Measurements from ENCODE around the gene PTDSS2. TPM values are rescaled to one million over a fixed set of nuclear protein-coding genes. Genes with fewer than 3 reads are reported as not detected.

PTDSS2 gene
- total RNA-seq, 1 donor from 2014 or later: 33.9 TPM

DNA sequence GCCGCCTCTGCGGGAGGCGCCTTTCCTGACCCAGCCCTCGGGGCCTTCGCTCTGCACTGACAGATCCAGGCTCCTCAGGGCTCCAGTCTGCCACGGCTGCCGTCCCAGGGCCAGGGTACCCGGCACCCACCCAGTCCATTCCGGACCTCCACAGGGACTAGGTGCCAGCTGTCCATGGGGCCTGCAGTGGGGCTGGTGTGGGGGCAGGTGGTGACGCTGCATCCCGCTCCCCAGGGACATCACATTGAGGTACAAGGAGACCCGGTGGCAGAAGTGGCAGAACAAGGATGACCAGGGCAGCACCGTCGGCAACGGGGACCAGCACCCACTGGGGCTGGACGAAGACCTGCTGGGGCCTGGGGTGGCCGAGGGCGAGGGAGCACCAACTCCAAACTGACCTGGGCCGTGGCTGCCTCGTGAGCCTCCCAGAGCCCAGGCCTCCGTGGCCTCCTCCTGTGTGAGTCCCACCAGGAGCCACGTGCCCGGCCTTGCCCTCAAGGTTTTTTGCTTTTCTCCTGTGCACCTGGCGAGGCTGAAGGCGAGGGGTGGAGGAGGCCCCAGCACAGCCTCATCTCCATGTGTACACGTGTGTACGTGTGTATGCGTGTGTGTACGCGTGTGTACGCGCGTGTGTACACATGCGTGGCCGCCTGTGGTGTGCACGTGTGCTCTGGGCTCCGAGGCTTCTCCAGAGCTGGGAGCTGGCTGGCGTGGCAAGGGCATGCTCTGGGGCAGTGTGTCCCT is 40.3 kb downstream of the PTDSS2 start:
- Mint-ChIP-seq H3K4me1 (ENCODE audit: low read depth) (no peaks in the 10 kb centered on the region), H3K9me3 (no peaks in the 10 kb centered on the region), H3K27me3 (ENCODE audit: insufficient read depth) (no peaks in the 10 kb centered on the region), H3K27ac (no peak overlapping the region), H3K4me3 (no peak overlapping the region), H3K36me3 (ENCODE audit: low read depth) (peaks cover 7% of the 10 kb centered on the region)
- DNase-seq (ENCODE audit: low spot score): no peak
- intact Hi-C loops (cut with micrococcal nuclease): no loop called here

DNA sequence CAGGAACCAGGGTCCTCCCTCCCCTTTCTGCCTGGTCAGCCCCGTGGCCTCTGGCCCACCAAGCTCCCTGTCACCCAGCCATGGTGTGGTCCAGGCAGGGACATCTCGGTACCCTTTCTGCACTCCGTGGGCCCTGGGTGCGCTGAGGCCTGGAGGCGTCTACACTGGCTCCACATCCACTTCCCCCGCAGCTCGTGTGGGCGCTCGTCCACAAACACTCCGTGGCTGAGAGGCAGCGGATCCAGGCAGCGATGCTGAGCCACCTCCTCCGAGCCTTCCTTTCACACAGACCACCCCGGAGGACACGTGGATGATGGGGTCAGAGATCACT is 40.8 kb downstream of the PTDSS2 start:
- no peak overlapping the region for H3K4me3 Mint-ChIP-seq
- intact Hi-C loops (cut with micrococcal nuclease): no loop called here
- no peaks in the 10 kb centered on the region for H3K9me3 Mint-ChIP-seq
- DNase-seq (ENCODE audit: low spot score): no peak
- H3K27ac Mint-ChIP-seq: no peak overlapping the region
- no peaks in the 10 kb centered on the region for H3K27me3 Mint-ChIP-seq (ENCODE audit: insufficient read depth)
- peaks cover 9% of the 10 kb centered on the region for H3K36me3 Mint-ChIP-seq (ENCODE audit: low read depth)
- no peaks in the 10 kb centered on the region for H3K4me1 Mint-ChIP-seq (ENCODE audit: low read depth)

DNA sequence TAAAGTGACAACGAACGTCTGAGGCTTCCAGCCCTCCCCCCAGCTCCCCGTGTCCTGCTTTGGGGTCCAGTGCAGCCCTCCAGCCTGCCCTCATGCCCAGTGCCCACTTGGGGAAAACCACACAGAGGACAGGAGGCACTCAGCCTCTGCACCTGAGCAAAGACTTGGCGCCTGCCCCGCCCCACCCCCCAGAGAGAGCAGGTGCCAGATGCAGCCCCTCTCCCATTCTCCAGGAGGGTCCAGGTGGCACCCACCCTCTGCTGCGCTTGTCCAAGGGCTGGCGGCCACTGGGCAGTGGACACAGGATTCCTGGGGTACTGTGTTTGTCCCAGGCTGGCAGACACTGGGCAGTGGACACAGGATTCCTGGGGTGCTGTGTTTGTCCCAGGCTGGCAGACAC is 41.3 kb downstream of the PTDSS2 start:
- H3K4me1 Mint-ChIP-seq (ENCODE audit: low read depth): no peaks in the 10 kb centered on the region
- H3K27ac Mint-ChIP-seq: no peak overlapping the region
- H3K36me3 Mint-ChIP-seq (ENCODE audit: low read depth): peaks cover 10% of the 10 kb centered on the region
- no peak for DNase-seq (ENCODE audit: low spot score)
- intact Hi-C loops (cut with micrococcal nuclease): no loop called here
- no peaks in the 10 kb centered on the region for H3K9me3 Mint-ChIP-seq
- H3K27me3 Mint-ChIP-seq (ENCODE audit: insufficient read depth): no peaks in the 10 kb centered on the region
- no peak overlapping the region for H3K4me3 Mint-ChIP-seq

DNA sequence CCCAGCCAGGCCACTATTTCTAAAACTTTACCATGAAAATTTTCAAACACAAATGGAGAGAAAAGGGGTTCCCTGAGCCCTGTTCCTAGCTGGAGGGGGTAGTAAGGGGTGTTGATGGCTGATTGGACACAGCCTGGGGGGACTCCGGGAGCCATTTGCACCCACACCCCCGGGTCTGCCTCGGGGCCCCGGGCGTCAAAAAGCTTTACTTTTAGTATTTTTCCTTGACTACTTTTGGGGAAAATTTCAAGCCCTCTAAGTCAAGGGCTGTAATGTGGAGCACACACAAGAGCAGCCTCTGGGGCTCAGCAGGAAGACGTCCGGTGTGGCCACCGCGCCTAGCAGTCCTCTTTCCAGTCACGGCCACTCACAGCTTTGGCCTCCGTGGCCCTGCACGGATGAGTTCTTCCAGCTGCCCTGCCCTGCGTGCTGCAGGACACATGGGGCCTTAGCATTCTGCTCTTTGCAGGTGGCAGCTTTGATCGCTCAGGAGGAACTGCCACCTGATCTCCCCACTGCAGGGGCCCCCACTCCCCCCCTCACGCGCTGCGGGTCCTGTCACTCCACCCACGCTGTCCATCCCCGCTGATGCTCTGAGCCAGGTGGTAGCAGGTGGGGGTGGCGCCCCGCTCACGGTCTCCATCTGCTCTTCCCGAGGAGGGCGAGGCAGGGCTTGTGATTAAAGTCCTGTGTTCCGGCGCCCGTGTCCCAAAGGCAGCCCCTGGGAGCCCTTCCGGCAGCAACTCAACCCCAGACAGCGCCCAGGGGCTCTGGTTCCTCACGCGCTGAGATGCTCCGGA is 42.5 kb downstream of the PTDSS2 start:
- Mint-ChIP-seq H3K4me3 (no peak overlapping the region), H3K36me3 (ENCODE audit: low read depth) (peaks cover 18% of the 10 kb centered on the region), H3K9me3 (no peaks in the 10 kb centered on the region), H3K4me1 (ENCODE audit: low read depth) (peaks cover 8% of the 10 kb centered on the region), H3K27me3 (ENCODE audit: insufficient read depth) (no peaks in the 10 kb centered on the region), H3K27ac (no peak overlapping the region)
- DNase-seq (ENCODE audit: low spot score): no peak
- intact Hi-C loops (cut with micrococcal nuclease): no loop called here

DNA sequence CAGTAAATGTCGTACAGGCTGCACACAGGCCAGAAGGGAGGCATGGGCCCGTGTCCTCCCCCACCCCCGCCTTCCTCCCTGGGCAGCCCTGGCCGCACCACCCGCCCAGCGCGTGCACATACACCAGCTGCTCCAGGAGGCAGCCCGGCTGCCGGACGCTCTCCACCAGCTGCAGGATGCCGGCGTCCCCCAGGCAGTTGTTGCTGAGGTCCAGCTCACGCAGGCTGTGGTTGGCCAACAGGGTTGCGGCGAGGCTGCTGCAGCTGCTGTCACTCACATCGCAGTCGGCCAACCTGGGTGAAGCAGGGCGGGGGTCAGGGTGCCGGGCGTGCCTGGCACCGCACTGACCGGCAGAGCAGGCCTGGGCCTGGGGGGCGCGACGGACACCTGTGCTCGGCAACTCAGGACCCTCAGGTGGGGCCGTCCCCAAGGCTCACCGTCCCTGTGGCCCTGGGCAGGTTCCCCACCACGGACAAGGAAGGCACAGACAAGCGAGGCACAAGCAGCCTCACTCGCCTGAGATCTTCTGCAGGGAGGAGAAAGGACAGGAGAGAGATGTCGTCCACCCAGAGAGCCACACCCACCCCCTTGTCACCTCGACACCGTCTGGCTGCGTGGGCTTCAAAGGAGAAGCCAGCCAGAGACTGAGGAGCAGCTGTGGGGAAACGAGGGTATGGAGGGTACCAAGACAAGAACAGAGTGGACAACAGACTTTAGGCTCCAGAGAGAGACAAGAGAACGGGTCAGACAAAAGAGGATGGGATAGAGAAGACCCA is 44.9 kb downstream of the PTDSS2 start:
- Mint-ChIP-seq H3K27ac (no peak overlapping the region), H3K9me3 (no peaks in the 10 kb centered on the region), H3K4me3 (no peak overlapping the region), H3K36me3 (ENCODE audit: low read depth) (peaks cover 27% of the 10 kb centered on the region), H3K4me1 (ENCODE audit: low read depth) (peaks cover 8% of the 10 kb centered on the region), H3K27me3 (ENCODE audit: insufficient read depth) (no peaks in the 10 kb centered on the region)
- no peak for DNase-seq (ENCODE audit: low spot score)
- intact Hi-C loops (cut with micrococcal nuclease): no loop called here

DNA sequence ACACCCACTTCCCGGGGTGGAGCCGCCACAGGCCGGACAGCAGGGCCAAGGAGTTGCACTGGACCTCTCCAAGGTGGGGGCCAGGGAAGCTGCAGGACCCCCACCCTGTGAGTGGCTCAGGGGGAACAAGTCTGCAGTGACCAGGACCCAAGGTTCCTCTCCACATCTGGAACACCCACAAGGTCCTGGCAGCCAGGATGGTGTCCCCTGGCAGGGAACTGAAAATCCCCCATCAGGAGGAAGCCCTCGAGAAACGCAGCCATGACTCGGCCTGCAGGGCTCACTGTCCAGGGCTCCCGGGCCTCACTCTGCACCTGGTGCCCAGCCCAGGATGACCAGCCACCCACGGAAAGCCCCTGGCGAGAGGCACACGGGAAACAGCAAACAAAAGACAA is 45.5 kb downstream of the PTDSS2 start:
- Mint-ChIP-seq H3K4me3 (no peak overlapping the region), H3K36me3 (ENCODE audit: low read depth) (peaks cover 27% of the 10 kb centered on the region), H3K27ac (no peak overlapping the region), H3K9me3 (no peaks in the 10 kb centered on the region), H3K27me3 (ENCODE audit: insufficient read depth) (no peaks in the 10 kb centered on the region), H3K4me1 (ENCODE audit: low read depth) (peaks cover 8% of the 10 kb centered on the region)
- intact Hi-C loops (cut with micrococcal nuclease): no loop called here
- no peak for DNase-seq (ENCODE audit: low spot score)

DNA sequence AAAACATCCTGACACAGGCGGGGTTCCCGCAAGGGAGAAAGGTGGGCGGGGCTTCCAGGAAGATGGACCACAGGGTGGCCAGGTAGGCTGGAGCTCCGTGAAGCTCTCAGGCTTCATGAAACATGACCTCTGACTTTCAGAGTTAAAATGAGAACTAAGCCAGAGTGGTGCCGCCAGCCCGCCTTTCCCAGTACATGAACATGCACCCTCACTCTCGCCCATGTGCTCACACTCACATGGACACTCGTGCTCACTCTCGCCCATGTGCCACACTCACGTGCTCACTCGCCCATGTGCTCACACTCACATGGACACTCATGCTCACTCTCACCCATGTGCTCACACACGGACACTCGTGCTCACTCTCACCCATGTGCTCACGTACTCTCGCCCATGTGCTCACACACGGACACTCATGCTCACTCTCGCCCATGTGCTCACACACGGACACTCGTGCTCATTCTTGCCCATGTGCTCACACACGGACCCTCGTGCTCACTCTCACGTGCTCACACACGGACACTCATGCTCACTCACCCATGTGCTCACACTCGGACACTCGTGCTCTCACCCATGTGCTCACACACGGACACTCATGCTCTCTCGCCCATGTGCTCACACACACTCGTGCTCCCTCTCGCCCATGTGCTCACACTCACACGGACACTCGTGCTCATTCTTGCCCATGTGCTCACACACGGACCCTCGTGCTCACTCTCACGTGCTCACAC is 46.9 kb downstream of the PTDSS2 start:
- Mint-ChIP-seq H3K27ac (peak overlapping the region; percentile 63), H3K4me3 (no peak overlapping the region), H3K4me1 (ENCODE audit: low read depth) (peaks cover 8% of the 10 kb centered on the region), H3K36me3 (ENCODE audit: low read depth) (peaks cover 28% of the 10 kb centered on the region), H3K27me3 (ENCODE audit: insufficient read depth) (no peaks in the 10 kb centered on the region), H3K9me3 (no peaks in the 10 kb centered on the region)
- DNase-seq (ENCODE audit: low spot score): no peak
- intact Hi-C loops (cut with micrococcal nuclease): no loop called here

DNA sequence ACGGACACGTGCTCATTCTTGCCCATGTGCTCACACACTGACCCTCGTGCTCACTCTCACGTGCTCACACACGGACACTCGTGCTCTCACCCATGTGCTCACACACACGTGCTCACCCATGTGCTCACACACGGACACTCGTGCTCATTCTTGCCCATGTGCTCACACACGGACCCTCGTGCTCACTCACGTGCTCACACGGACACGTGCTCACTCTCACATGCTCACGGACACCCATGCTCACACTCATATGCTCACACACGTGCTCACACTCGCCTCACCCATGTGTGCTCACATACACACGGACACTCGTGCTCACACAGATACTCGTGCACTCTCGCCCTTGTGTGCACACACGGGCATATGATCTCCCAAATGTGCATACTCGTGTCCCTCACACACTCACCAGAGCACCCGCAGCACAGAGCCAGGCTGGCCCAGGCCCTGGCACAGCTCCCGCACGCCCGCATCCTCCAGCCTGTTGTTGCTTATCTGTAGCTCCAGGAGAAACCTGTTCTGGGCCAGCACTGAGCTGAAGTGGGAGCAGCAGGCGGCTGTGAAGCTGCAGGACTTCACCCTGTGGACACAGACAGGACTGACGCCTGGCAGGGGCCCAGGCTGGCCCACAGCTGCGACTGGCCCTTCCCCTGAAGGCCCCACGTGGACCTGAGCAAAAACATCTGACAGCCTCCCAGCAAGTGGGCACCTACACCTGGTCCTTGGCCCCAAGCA is 47.7 kb downstream of the PTDSS2 start:
- H3K36me3 Mint-ChIP-seq (ENCODE audit: low read depth): peaks cover 28% of the 10 kb centered on the region
- DNase-seq (ENCODE audit: low spot score): no peak
- intact Hi-C loops (cut with micrococcal nuclease): no loop called here
- H3K9me3 Mint-ChIP-seq: no peaks in the 10 kb centered on the region
- H3K27ac Mint-ChIP-seq: no peak overlapping the region
- H3K4me3 Mint-ChIP-seq: no peak overlapping the region
- peaks cover 8% of the 10 kb centered on the region for H3K4me1 Mint-ChIP-seq (ENCODE audit: low read depth)
- H3K27me3 Mint-ChIP-seq (ENCODE audit: insufficient read depth): no peaks in the 10 kb centered on the region

DNA sequence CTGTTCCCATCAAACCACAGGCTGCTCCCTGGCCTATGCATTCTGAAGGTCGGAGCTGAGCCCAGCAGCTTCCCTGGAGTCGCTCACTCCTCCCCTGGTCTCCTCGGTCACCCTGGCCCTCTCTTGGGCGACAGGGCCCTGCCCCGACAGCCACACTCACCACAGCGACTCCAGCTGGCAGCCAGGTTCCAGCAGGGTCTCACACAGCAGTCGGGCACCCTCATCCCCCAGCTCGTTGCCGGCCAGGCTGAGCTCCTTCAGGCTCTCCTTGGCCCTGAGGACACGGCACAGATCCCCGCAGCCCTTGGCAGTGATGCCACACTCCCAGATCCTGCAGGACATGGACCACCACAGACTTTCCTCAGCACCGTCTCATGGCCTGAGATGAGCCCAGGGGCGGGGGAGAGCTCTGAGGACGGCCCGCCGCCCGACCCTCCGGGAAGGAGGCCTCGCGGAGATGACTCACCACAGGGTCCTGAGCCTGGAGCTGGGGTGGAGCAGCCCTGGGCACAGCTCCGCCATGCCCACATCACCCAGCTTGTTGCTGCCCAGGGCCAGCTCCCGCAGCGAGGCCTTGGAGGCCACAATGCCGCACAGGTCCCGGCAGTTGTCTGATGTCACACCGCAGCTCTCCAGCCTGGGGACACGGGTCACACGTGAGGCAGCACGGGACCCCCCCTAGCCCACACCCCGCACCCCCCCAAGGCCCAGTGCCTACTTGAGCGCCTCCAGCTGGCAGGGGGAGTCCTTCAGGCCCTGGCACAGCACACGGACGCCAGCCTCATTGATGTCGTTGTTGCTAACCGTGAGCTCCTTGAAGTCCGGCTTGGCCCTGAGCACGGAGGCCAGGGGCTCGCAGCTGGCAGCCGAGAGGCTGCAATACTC is 48.5 kb downstream of the PTDSS2 start:
- H3K4me1 Mint-ChIP-seq (ENCODE audit: low read depth): peaks cover 13% of the 10 kb centered on the region
- no peaks in the 10 kb centered on the region for H3K9me3 Mint-ChIP-seq
- peaks cover 28% of the 10 kb centered on the region for H3K36me3 Mint-ChIP-seq (ENCODE audit: low read depth)
- H3K4me3 Mint-ChIP-seq: no peak overlapping the region
- no peak overlapping the region for H3K27ac Mint-ChIP-seq
- DNase-seq (ENCODE audit: low spot score): no peak
- intact Hi-C loops (cut with micrococcal nuclease): no loop called here
- H3K27me3 Mint-ChIP-seq (ENCODE audit: insufficient read depth): no peaks in the 10 kb centered on the region

DNA sequence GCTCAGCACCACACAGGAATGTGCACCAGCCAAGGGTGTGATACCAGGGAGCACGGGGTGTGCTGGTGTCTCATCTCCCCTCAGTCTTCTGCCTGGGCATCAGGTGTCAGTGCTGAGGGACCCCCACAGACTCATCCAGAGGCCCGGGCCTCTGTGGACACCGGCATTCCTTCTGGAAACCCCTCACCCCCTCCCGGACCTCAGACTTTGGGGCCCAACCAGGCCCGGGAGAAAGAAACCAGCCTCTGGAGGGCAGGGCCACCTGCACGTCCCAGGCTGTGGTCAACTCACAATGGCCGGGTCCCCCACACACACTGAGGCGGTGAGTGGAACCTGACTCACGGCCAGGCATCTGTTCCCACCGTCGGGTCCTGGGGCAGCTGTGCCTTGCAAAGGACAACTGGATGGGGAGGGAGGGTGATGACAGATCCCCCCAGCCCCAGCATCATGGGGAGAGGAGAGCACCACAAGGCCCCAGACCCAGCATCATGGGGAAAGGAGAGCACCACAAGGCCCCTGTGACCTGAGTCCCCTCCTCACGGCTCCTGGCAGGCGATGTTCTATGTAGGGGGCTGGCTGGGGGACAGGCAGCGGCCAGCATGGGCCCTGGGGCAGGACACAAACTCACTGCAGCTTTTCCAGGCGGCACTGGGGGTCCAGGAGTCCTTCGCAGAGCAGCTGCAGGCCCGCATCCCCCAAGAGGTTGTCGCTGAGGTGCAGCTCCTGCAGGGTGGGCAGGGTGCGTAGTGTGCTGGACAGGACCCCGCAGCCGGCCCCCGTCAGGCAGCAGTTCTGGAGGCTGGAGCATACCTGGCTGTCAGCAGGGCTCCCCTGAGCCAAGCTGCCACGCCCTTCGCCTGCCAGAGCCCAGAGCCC is 49.4 kb downstream of the PTDSS2 start:
- Mint-ChIP-seq H3K4me1 (ENCODE audit: low read depth) (peaks cover 13% of the 10 kb centered on the region), H3K36me3 (ENCODE audit: low read depth) (peaks cover 28% of the 10 kb centered on the region), H3K9me3 (no peaks in the 10 kb centered on the region), H3K27me3 (ENCODE audit: insufficient read depth) (no peaks in the 10 kb centered on the region), H3K27ac (no peak overlapping the region), H3K4me3 (no peak overlapping the region)
- intact Hi-C loops (cut with micrococcal nuclease): no loop called here
- no peak for DNase-seq (ENCODE audit: low spot score)
